Caco-2 (cell line): Measurements from ENCODE around the gene ARL8B. TPM values are rescaled to one million over a fixed set of nuclear protein-coding genes. Genes with fewer than 3 reads are reported as not detected.

Experiments
- BruUV-seq: library from RNA; stranded (reverse); fragments of 400-500 nt; replicated peaks from 2 replicates; lab custom pipeline; 2021; lab: Mats Ljungman, UMichigan
- CTCF ChIA-PET: fragments of 300-600 bp; sonication (Branson Sonifier 250); formaldehyde crosslinking; loops from one replicate; lab custom pipeline; 2022; ENCODE audit warnings: antibody characterized with exemption; lab: Charles Lee
- POLR2A ChIA-PET: fragments of 300-600 bp; sonication (Branson Sonifier 250); formaldehyde crosslinking; loops from one replicate; lab custom pipeline; 2022; ENCODE audit warnings: antibody characterized with exemption; lab: Charles Lee
- DNase-seq, 2 experiments: peaks; one replicate each; pipeline versions ENCODE4 v3.0.0 to v3.0.0-alpha.2; 2020 to 2022
- H3K27me3 ChIP-seq: replicated peaks from 2 replicates; pipeline ENCODE4 v1.6.0; 2011; ENCODE audit warnings: low read length; ENCODE audit not compliant: control insufficient read depth, insufficient read depth
- H3K36me3 ChIP-seq: 2 replicates; pipeline ENCODE4 v1.5.1; 2011; ENCODE audit warnings: low read length; ENCODE audit not compliant: control insufficient read depth, insufficient read depth
- H3K4me1 ChIP-seq: fragments of 250-450 bp; sonication (Bioruptor Pico); 2 replicates; pipeline ENCODE4 v1.5.1; 2020; ENCODE audit warnings: mild to moderate bottlenecking
- H3K4me3 ChIP-seq: 2 replicates; pipeline ENCODE4 v1.5.1; 2011; ENCODE audit warnings: low read depth, mild to moderate bottlenecking, control low read depth, low read length
- H3K9me3 ChIP-seq: fragments of 250-450 bp; sonication (Bioruptor Pico); 2 replicates; pipeline ENCODE4 v1.5.1; 2020; ENCODE audit warnings: mild to moderate bottlenecking, moderate library complexity
- H3K27ac Mint-ChIP-seq: one replicate; pipeline ENCODE4 v1.8.0; 2022; ENCODE audit warnings: mixed read lengths; ENCODE audit not compliant: unreplicated experiment
- H3K27me3 Mint-ChIP-seq: one replicate; pipeline ENCODE4 v1.8.0; 2022; ENCODE audit warnings: mixed read lengths; ENCODE audit not compliant: insufficient read depth, unreplicated experiment
- H3K36me3 Mint-ChIP-seq: one replicate; pipeline ENCODE4 v1.8.0; 2022; ENCODE audit warnings: mild to moderate bottlenecking, mixed read lengths; ENCODE audit not compliant: insufficient read depth, unreplicated experiment
- H3K4me1 Mint-ChIP-seq: one replicate; pipeline ENCODE4 v1.8.0; 2022; ENCODE audit warnings: low read depth, mixed read lengths; ENCODE audit not compliant: unreplicated experiment
- H3K4me3 Mint-ChIP-seq: one replicate; pipeline ENCODE4 v1.8.0; 2022; ENCODE audit warnings: mild to moderate bottlenecking, moderate library complexity, mixed read lengths; ENCODE audit not compliant: unreplicated experiment
- H3K9me3 Mint-ChIP-seq: one replicate; pipeline ENCODE4 v1.8.0; 2022; ENCODE audit warnings: mixed read lengths; ENCODE audit not compliant: unreplicated experiment
- intact Hi-C: fragments of 100-400 bp; cut with micrococcal nuclease; formaldehyde crosslinking; loops from one replicate; pipeline ENCODE4 v1.10.0; 2022; ENCODE audit not compliant: unreplicated experiment
- total RNA-seq: library from RNA; stranded (reverse); gene quantifications from 2 replicates; pipeline ENCODE4 v1.2.3, GENCODE V29; 2022
- TF ChIP-seq, protein P1 (sequence below), 2 experiments: fragments of 200-600 bp in 1 of 2; IDR thresholded peaks; 1 replicate in 1 of 2; 2 replicates in 1 of 2; pipeline versions ENCODE4 v1.5.1 to v1.8.0; 2011 to 2022; ENCODE audit warnings: antibody characterized with exemption in 1 of 2, control low read depth in 1 of 2, inconsistent platforms in 1 of 2, low read depth in 1 of 2, low read length in 1 of 2, mild to moderate bottlenecking in 1 of 2, moderate library complexity in 1 of 2; ENCODE audit not compliant: insufficient read depth in 1 of 2, severe bottlenecking in 1 of 2, unreplicated experiment in 1 of 2

The ARL8B gene
- total RNA-seq, 1 experiment from 2014 or later, result 65.0 TPM

DNA sequence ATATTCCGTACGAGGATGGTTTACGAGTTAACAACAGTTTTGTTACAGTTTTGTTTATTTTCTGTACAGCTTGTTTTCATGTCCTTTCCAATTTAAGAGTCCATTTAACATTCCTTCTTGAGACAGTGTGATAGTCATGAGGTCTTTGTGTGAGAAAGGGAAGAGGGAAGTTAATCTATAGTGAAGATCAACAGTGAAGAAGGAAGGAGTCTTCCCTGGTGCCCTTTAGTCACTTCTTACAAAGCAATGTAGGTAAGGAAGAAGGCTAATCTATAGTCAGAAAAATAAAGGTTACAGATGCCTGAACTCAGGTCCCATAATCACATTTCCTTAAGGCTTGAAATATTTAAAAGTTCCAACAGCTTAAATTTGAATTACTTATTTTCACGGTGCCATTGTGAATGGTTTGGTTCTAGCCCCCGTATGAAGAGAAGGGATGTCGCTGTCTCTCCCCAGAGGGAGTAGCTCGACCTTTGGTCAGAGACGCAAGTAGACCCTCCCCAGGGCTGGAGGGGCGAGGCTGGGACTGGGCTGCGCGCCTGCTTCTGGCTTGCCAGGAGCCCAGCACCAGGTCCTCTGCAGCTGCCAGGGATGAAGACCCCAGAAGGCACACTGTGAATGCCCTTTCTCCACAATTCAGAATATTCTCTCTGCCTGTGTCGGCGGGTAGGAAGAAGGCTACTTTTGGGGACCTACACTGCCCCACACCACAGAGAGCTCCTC, 100.4 kb downstream of the ARL8B start:
- H3K4me1 ChIP-seq, result no peaks in the 10 kb centered on the region
- Mint-ChIP-seq H3K9me3 (no peaks in the 10 kb centered on the region), H3K27me3 (no peaks in the 10 kb centered on the region), H3K36me3 (peaks cover 15% of the 10 kb centered on the region), H3K4me1 (peaks cover 6% of the 10 kb centered on the region), H3K4me3 (no peak overlapping the region), H3K27ac (peak overlapping the region; percentile 37)
- no peaks in the 10 kb centered on the region for H3K9me3 ChIP-seq
- ChIA-PET POLR2A (no interaction called here), CTCF (interaction anchor here (0.6 kb wide), 1 partner anchor 1027 kb away, joined by 3 read pairs; no protein-coding TSS in a partner anchor)
- DNase-seq, result no peak
- BruUV-seq, result no TSS peak
- H3K4me3 ChIP-seq, result no peak overlapping the region
- no peaks in the 10 kb centered on the region for H3K27me3 ChIP-seq
- TF ChIP-seq, protein P1, sequence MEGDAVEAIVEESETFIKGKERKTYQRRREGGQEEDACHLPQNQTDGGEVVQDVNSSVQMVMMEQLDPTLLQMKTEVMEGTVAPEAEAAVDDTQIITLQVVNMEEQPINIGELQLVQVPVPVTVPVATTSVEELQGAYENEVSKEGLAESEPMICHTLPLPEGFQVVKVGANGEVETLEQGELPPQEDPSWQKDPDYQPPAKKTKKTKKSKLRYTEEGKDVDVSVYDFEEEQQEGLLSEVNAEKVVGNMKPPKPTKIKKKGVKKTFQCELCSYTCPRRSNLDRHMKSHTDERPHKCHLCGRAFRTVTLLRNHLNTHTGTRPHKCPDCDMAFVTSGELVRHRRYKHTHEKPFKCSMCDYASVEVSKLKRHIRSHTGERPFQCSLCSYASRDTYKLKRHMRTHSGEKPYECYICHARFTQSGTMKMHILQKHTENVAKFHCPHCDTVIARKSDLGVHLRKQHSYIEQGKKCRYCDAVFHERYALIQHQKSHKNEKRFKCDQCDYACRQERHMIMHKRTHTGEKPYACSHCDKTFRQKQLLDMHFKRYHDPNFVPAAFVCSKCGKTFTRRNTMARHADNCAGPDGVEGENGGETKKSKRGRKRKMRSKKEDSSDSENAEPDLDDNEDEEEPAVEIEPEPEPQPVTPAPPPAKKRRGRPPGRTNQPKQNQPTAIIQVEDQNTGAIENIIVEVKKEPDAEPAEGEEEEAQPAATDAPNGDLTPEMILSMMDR (IDR thresholded peaks at IDR 0.05; ENCODE audit: insufficient read depth in 1 of 2, low read depth in 1 of 2, low read length in 1 of 2, severe bottlenecking in 1 of 2, unreplicated experiment in 1 of 2), result no peak
- peaks cover 1% of the 10 kb centered on the region for H3K36me3 ChIP-seq
- intact Hi-C loops, result loop anchor here (10.0 kb wide), 2 partner anchors 202 to 512 kb away; no protein-coding TSS in a partner anchor

DNA sequence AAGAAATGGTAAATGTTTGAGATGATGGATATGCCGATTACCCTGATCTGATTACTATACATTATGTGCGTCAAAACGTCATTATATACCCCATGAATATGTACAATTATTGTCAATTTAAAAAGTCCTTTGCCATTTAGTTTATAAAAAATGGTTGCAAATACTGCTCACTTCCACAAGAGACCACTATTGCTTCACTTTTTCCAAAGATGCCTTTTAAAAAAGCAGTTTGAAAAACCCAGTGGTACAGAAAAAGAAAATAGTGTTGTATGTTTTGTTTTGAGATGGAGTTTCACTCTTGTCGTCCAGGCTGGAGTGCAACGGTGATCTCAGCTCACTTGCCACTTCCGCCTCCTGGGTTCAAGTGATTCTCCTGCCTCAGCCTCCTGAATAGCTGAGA, 104.7 kb downstream of the ARL8B start:
- Histone ChIP-seq H3K4me1 (no peaks in the 10 kb centered on the region), H3K27me3 (no peaks in the 10 kb centered on the region), H3K36me3 (no peaks in the 10 kb centered on the region), H3K9me3 (no peaks in the 10 kb centered on the region), H3K4me3 (no peak overlapping the region)
- H3K4me1 Mint-ChIP-seq, result peaks cover 6% of the 10 kb centered on the region
- TF ChIP-seq, protein P1 (IDR thresholded peaks at IDR 0.05; ENCODE audit: insufficient read depth in 1 of 2, low read depth in 1 of 2, low read length in 1 of 2, severe bottlenecking in 1 of 2, unreplicated experiment in 1 of 2), result peak in 1 of 2 experiments; percentile 45
- peaks cover 6% of the 10 kb centered on the region for H3K36me3 Mint-ChIP-seq
- H3K9me3 Mint-ChIP-seq, result no peaks in the 10 kb centered on the region
- H3K27ac Mint-ChIP-seq, result no peak overlapping the region
- no peaks in the 10 kb centered on the region for H3K27me3 Mint-ChIP-seq
- CTCF ChIA-PET, result interaction anchor here (0.6 to 1.2 kb wide), 2 partner anchors 72 to 311 kb away, joined by 3 to 4 read pairs; no protein-coding TSS in a partner anchor
- BruUV-seq, result no TSS peak
- no peak for DNase-seq
- intact Hi-C loops, result loop anchor here (2.0 to 10.0 kb wide), 3 partner anchors 78 to 508 kb away; no protein-coding TSS in a partner anchor
- POLR2A ChIA-PET, result no interaction called here
- H3K4me3 Mint-ChIP-seq, result no peak overlapping the region

DNA sequence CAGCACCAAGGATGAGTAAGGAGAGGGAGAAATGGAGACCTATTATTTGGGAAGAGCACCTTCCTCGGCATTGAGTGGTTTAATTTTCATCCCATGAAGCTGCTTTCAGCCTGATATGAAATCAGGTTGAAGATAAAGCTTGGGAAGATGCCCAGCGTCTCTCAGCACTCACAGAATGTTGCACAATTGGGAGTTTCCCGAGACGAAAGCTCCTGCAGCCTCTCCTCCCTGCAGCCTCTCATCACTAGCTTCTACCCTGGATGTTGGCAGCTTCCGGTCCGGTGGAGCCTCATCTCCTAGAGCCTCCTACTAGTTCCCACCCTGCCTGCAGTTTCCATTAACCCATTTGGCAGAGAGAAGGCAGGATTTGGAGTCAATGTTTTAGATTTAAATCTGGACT, 105.7 kb downstream of the ARL8B start:
- Histone ChIP-seq H3K36me3 (no peaks in the 10 kb centered on the region), H3K4me3 (no peak overlapping the region), H3K27me3 (no peaks in the 10 kb centered on the region), H3K9me3 (no peaks in the 10 kb centered on the region), H3K4me1 (no peaks in the 10 kb centered on the region)
- no peak overlapping the region for H3K27ac Mint-ChIP-seq
- DNase-seq, result no peak
- H3K4me1 Mint-ChIP-seq, result no peaks in the 10 kb centered on the region
- H3K9me3 Mint-ChIP-seq, result no peaks in the 10 kb centered on the region
- no peaks in the 10 kb centered on the region for H3K27me3 Mint-ChIP-seq
- peaks cover 6% of the 10 kb centered on the region for H3K36me3 Mint-ChIP-seq
- intact Hi-C loops, result loop anchor here (2.0 to 10.0 kb wide), 3 partner anchors 77 to 507 kb away; no protein-coding TSS in a partner anchor
- TF ChIP-seq, protein P1 (IDR thresholded peaks at IDR 0.05; ENCODE audit: insufficient read depth in 1 of 2, low read depth in 1 of 2, low read length in 1 of 2, severe bottlenecking in 1 of 2, unreplicated experiment in 1 of 2), result no peak
- no TSS peak for BruUV-seq
- ChIA-PET CTCF (interaction anchor here (1.2 kb wide), 1 partner anchor 71 kb away, joined by 3 read pairs; no protein-coding TSS in a partner anchor), POLR2A (no interaction called here)
- H3K4me3 Mint-ChIP-seq, result no peak overlapping the region
